SU-DHL-6 (cell line): ENCODE results near the gene TMEM151B.

Source experiments
- H2AFZ ChIP-seq: fragments of 200-600 bp; sonication (generic); 2 replicates; pipeline ENCODE4 v1.6.1; 2014; ENCODE audit warnings: low read depth, mild to moderate bottlenecking, moderate library complexity, mixed read lengths, antibody characterized with exemption, low read length; ENCODE audit not compliant: severe bottlenecking
- H3F3A ChIP-seq: fragments of 200-600 bp; shearing (Covaris generic); 2 replicates; pipeline ENCODE4 v1.6.0; 2016; ENCODE audit warnings: antibody characterized with exemption, mild to moderate bottlenecking; ENCODE audit not compliant: insufficient read depth
- H3K27ac ChIP-seq: fragments of 200-600 bp; sonication (generic); 2 replicates; pipeline ENCODE4 v1.5.1; 2016; ENCODE audit warnings: low read depth, mild to moderate bottlenecking, low read length, moderate library complexity, mixed read lengths
- H3K27me3 ChIP-seq: fragments of 200-600 bp; sonication (generic), shearing (Covaris generic); 2 replicates; pipeline ENCODE4 v1.6.0; 2014; ENCODE audit warnings: mild to moderate bottlenecking, low read length
- H3K36me3 ChIP-seq: fragments of 200-600 bp; sonication (generic); 2 replicates; pipeline ENCODE4 v1.6.1; 2014; ENCODE audit warnings: mild to moderate bottlenecking, low read length, mixed read lengths
- H3K4me2 ChIP-seq: fragments of 300-600, 200-600 bp; shearing (Covaris generic), sonication (generic); 2 replicates; pipeline ENCODE4 v1.6.0; 2014; ENCODE audit warnings: low read length, low read depth, mild to moderate bottlenecking; ENCODE audit not compliant: poor library complexity, severe bottlenecking
- H3K4me3 ChIP-seq: fragments of 200-600 bp; sonication (generic); 2 replicates; pipeline ENCODE4 v1.5.1; 2014; ENCODE audit warnings: antibody characterized with exemption, low read length, mild to moderate bottlenecking, mixed read lengths; ENCODE audit not compliant: insufficient read depth, poor library complexity, severe bottlenecking
- H3K79me2 ChIP-seq: fragments of 200-600 bp; sonication (generic); 2 replicates; pipeline ENCODE4 v1.6.1; 2014; ENCODE audit warnings: mild to moderate bottlenecking, low read length, moderate library complexity; ENCODE audit not compliant: insufficient read depth
- H3K9ac ChIP-seq: fragments of 200-600 bp; sonication (generic); 2 replicates; pipeline ENCODE4 v1.7.0; 2014; ENCODE audit warnings: mild to moderate bottlenecking, low read length
- H3K9me2 ChIP-seq: fragments of 200-600 bp; sonication (generic); replicated peaks from 2 replicates; pipeline ENCODE4 v1.6.1; 2014; ENCODE audit warnings: low read length; ENCODE audit not compliant: insufficient read depth
- H3K9me3 ChIP-seq: fragments of 200-600 bp; sonication (generic); 2 replicates; pipeline ENCODE4 v1.6.1; 2014; ENCODE audit warnings: low read length, mixed read lengths; ENCODE audit not compliant: insufficient read depth
- H4K20me1 ChIP-seq: fragments of 200-600 bp; sonication (generic); 2 replicates; pipeline ENCODE4 v1.6.1; 2014; ENCODE audit warnings: low read depth, mild to moderate bottlenecking, antibody characterized with exemption, low read length, moderate library complexity, mixed read lengths
- CTCF ChIP-seq: fragments of 200-600 bp; sonication (generic); IDR thresholded peaks from one replicate; pipeline ENCODE4 v1.5.1; 2017; ENCODE audit warnings: antibody characterized with exemption, mild to moderate bottlenecking, low read length, moderate library complexity; ENCODE audit not compliant: insufficient read depth, poor library complexity, severe bottlenecking
- EZH2phosphoT487 ChIP-seq: fragments of 200-600 bp; sonication (generic), shearing (Covaris generic); conservative IDR thresholded peaks from 2 replicates; pipeline ENCODE4 v1.6.1; 2018; ENCODE audit warnings: mild to moderate bottlenecking, antibody characterized with exemption, low read length, moderate library complexity, mixed read lengths

Gene TMEM151B

GRCh38 chr6:44272999-44273566 is 2.8 kb downstream of the TMEM151B start:
- H3K9ac ChIP-seq, result no peak overlapping the region

GRCh38 chr6:44273617-44274016 is 3.4 kb downstream of the TMEM151B start:
- Histone ChIP-seq H3K27ac (no peak overlapping the region), H3K9ac (no peak overlapping the region), H3K36me3 (no peaks in the 10 kb centered on the region), H3K9me3 (no peaks in the 10 kb centered on the region), H3K4me2 (no peak overlapping the region), H3F3A (peaks cover 10% of the 10 kb centered on the region; the same call in 1 of the 2 replicates), H3K4me3 (no peak overlapping the region), H3K79me2 (no peaks in the 10 kb centered on the region), H2AFZ (no peak overlapping the region), H3K27me3 (no peaks in the 10 kb centered on the region), H4K20me1 (no peaks in the 10 kb centered on the region), H3K9me2 (no peaks in the 10 kb centered on the region)
- no peak for TF ChIP-seq EZH2phosphoT487
- TF ChIP-seq CTCF, result no peak

More at GRCh38 chr6:44272999-44273566, 2.8 kb downstream of the TMEM151B start:
- Histone ChIP-seq H3F3A (peaks cover 10% of the 10 kb centered on the region; the same call in 1 of the 2 replicates), H3K9me2 (no peaks in the 10 kb centered on the region), H2AFZ (no peak overlapping the region), H3K9me3 (no peaks in the 10 kb centered on the region), H3K27ac (no peak overlapping the region), H3K4me2 (no peak overlapping the region), H3K79me2 (no peaks in the 10 kb centered on the region), H3K36me3 (no peaks in the 10 kb centered on the region), H3K27me3 (no peaks in the 10 kb centered on the region), H4K20me1 (no peaks in the 10 kb centered on the region), H3K4me3 (no peak overlapping the region)
- TF ChIP-seq EZH2phosphoT487, result no peak

DNA sequence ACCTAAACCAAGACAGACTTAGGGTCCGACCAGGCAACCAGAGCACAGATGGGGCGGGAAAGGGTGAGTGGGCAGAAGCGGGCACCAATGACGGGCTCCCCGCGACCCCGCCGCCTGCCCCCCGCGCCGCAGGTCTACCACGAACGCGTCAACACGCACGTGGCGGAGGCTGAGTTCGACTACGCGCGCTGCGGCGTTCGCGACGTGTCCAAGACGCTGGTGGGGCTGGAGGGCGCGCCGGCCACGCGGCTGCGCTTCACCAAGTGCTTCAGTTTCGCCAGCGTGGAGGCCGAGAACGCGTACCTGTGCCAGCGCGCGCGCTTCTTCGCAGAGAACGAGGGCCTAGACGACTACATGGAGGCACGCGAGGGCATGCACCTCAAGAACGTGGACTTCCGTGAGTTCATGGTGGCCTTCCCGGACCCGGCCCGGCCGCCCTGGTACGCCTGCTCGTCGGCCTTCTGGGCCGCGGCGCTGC is 5.1 kb downstream of the TMEM151B start:
- no peak overlapping the region for H3K27ac ChIP-seq
- H3K4me2 ChIP-seq, result no peak overlapping the region
- no peaks in the 10 kb centered on the region for H3K27me3 ChIP-seq
- no peak overlapping the region for H3K4me3 ChIP-seq
- no peaks in the 10 kb centered on the region for H3K36me3 ChIP-seq
- no peaks in the 10 kb centered on the region for H3K9me2 ChIP-seq
- TF ChIP-seq CTCF (no peak), EZH2phosphoT487 (no peak)
- H3F3A ChIP-seq, result no peaks in the 10 kb centered on the region
- no peaks in the 10 kb centered on the region for H3K79me2 ChIP-seq
- no peaks in the 10 kb centered on the region for H3K9me3 ChIP-seq
- no peak overlapping the region for H2AFZ ChIP-seq
- H3K9ac ChIP-seq, result no peak overlapping the region
- H4K20me1 ChIP-seq, result no peaks in the 10 kb centered on the region
